Suprapubic skin (tissue), 4 donors: ENCODE results near the gene KCNIP4. TPM values are rescaled to one million over a fixed set of nuclear protein-coding genes. Genes with fewer than 3 reads are reported as not detected.

Experiments used
- DNase-seq, 2 donors: peaks; one replicate each; pipeline ENCODE4 v3.0.0-alpha.2; 2019; ENCODE audit warnings: low spot score in 2 of 2
- H3K27ac ChIP-seq: fragments of 200-600 bp; sonication (generic); one replicate; pipeline ENCODE4 v1.5.1; 2019
- H3K27me3 ChIP-seq: fragments of 200-600 bp; sonication (generic); one replicate; pipeline ENCODE4 v1.5.1; 2019
- H3K36me3 ChIP-seq: fragments of 200-600 bp; sonication (generic); one replicate; pipeline ENCODE4 v1.5.1; 2019
- H3K4me1 ChIP-seq: fragments of 200-600 bp; sonication (generic); one replicate; pipeline ENCODE4 v1.5.1; 2019
- H3K4me3 ChIP-seq: fragments of 200-600 bp; sonication (generic); one replicate; pipeline ENCODE4 v1.5.1; 2019; ENCODE audit warnings: mild to moderate bottlenecking
- H3K9me3 ChIP-seq: fragments of 200-600 bp; sonication (generic); one replicate; pipeline ENCODE4 v1.5.1; 2019
- CTCF ChIP-seq, 2 donors: fragments of 200-600 bp in 1 of 2; fragments of 450-650 bp in 1 of 2; sonication (generic) in 1 of 2; IDR thresholded peaks; one replicate each; pipeline ENCODE4 v1.5.1; 2016 to 2019; ENCODE audit warnings: antibody characterized with exemption in 2 of 2, mild to moderate bottlenecking in 1 of 2, moderate library complexity in 1 of 2
- EP300 ChIP-seq: sonication (generic); formaldehyde crosslinking; IDR thresholded peaks from one replicate; pipeline ENCODE4 v1.6.1; 2017; ENCODE audit warnings: antibody characterized with exemption
- POLR2A ChIP-seq, 2 donors: fragments of 450-650 bp; IDR thresholded peaks; one replicate each; pipeline ENCODE4 v1.6.1; 2017; ENCODE audit warnings: antibody characterized with exemption in 2 of 2, mild to moderate bottlenecking in 2 of 2, moderate library complexity in 2 of 2
- POLR2AphosphoS5 ChIP-seq, 3 donors: sonication (generic); formaldehyde crosslinking; IDR thresholded peaks; one replicate each; pipeline ENCODE4 v1.6.1; 2017; ENCODE audit warnings: antibody characterized with exemption in 3 of 3
- WGBS: methylation state at CpG from one replicate; pipeline ENCODE4 v1.1.5; 2018; 5-methylcytosine and 5-hydroxymethylcytosine counted together
- total RNA-seq, 4 donors: library from RNA; depleted of rRNA; stranded (reverse); fragments of >200 nt; gene quantifications; one replicate each; pipeline ENCODE4 v1.1.0, GENCODE V29; 2016

The KCNIP4 gene
- total RNA-seq, 4 donors from 2014 or later: not detected

- no peak overlapping the region for H3K4me3 ChIP-seq
- no peaks in the 10 kb centered on the region for H3K36me3 ChIP-seq
- no peak overlapping the region for H3K27ac ChIP-seq
- DNase-seq: no peak
- no peaks in the 10 kb centered on the region for H3K4me1 ChIP-seq
- no peaks in the 10 kb centered on the region for H3K9me3 ChIP-seq
- 81% methylated on average over 3 of the region's 3 CpGs for WGBS
- no peaks in the 10 kb centered on the region for H3K27me3 ChIP-seq
- no peak for TF ChIP-seq EP300
- no peak for TF ChIP-seq POLR2AphosphoS5 (IDR thresholded peaks at IDR 0.05)
- no peak for TF ChIP-seq POLR2A (IDR thresholded peaks at IDR 0.05)
- no peak for TF ChIP-seq CTCF (IDR thresholded peaks at IDR 0.05)
These were observed 1264.8 kb downstream of the KCNIP4 start for GRCh38 chr4:20683766-20684165.

GRCh38 chr4:20682853-20683252 is 1265.7 kb downstream of the KCNIP4 start:
- no peak for DNase-seq
- Histone ChIP-seq H3K27me3 (no peaks in the 10 kb centered on the region), H3K9me3 (no peaks in the 10 kb centered on the region), H3K27ac (no peak overlapping the region), H3K4me1 (no peaks in the 10 kb centered on the region), H3K36me3 (no peaks in the 10 kb centered on the region), H3K4me3 (no peak overlapping the region)
- no peak for TF ChIP-seq POLR2AphosphoS5 (IDR thresholded peaks at IDR 0.05)
- no peak for TF ChIP-seq POLR2A (IDR thresholded peaks at IDR 0.05)
- no peak for TF ChIP-seq EP300
- TF ChIP-seq CTCF (IDR thresholded peaks at IDR 0.05): no peak
- WGBS: 72% methylated on average over 3 of the region's 3 CpGs

GRCh38 chr4:20681271-20681670 is 1267.3 kb downstream of the KCNIP4 start:
- TF ChIP-seq CTCF (IDR thresholded peaks at IDR 0.05) (no peak), EP300 (no peak), POLR2A (IDR thresholded peaks at IDR 0.05) (no peak), POLR2AphosphoS5 (IDR thresholded peaks at IDR 0.05) (no peak)
- Histone ChIP-seq H3K4me3 (no peak overlapping the region), H3K27me3 (peaks cover 6% of the 10 kb centered on the region), H3K36me3 (no peaks in the 10 kb centered on the region), H3K9me3 (no peaks in the 10 kb centered on the region), H3K4me1 (no peaks in the 10 kb centered on the region), H3K27ac (no peak overlapping the region)
- DNase-seq: no peak
- WGBS: 59% methylated on average over 1 of the region's 1 CpG

GRCh38 chr4:20680736-20681135 is 1267.8 kb downstream of the KCNIP4 start:
- TF ChIP-seq POLR2A (IDR thresholded peaks at IDR 0.05) (no peak), EP300 (no peak), CTCF (IDR thresholded peaks at IDR 0.05) (no peak), POLR2AphosphoS5 (IDR thresholded peaks at IDR 0.05) (no peak)

GRCh38 chr4:20679951-20680350 is 1268.6 kb downstream of the KCNIP4 start:
- WGBS: 50% methylated on average over 1 of the region's 1 CpG

More at GRCh38 chr4:20680736-20681135, 1267.8 kb downstream of the KCNIP4 start:
- Histone ChIP-seq H3K9me3 (no peaks in the 10 kb centered on the region), H3K4me1 (no peaks in the 10 kb centered on the region), H3K27me3 (peaks cover 6% of the 10 kb centered on the region), H3K27ac (no peak overlapping the region), H3K4me3 (no peak overlapping the region), H3K36me3 (no peaks in the 10 kb centered on the region)
- WGBS: 64% methylated on average over 1 of the region's 1 CpG
- no peak for DNase-seq

More at GRCh38 chr4:20679951-20680350, 1268.6 kb downstream of the KCNIP4 start:
- Histone ChIP-seq H3K27me3 (peaks cover 6% of the 10 kb centered on the region), H3K4me1 (no peaks in the 10 kb centered on the region), H3K4me3 (no peak overlapping the region), H3K9me3 (no peaks in the 10 kb centered on the region), H3K36me3 (no peaks in the 10 kb centered on the region), H3K27ac (no peak overlapping the region)
- no peak for DNase-seq
- TF ChIP-seq EP300 (no peak), POLR2AphosphoS5 (IDR thresholded peaks at IDR 0.05) (no peak), CTCF (IDR thresholded peaks at IDR 0.05) (no peak), POLR2A (IDR thresholded peaks at IDR 0.05) (no peak)
